K562 (cell line): ENCODE data around the gene CH25H. TPM values are rescaled to one million over a fixed set of nuclear protein-coding genes. Genes with fewer than 3 reads are reported as not detected.

Source experiments
- ATAC-seq: fragments of 200-7000 bp; cut with Tn5 transposase; 3 replicates; pipeline ENCODE4 v1.9.1; 2020; ENCODE audit warnings: moderate library complexity
- BruUV-seq: library from RNA; stranded (reverse); fragments of 400-500 nt; replicated peaks from 2 replicates; lab custom pipeline; 2021; lab: Mats Ljungman, UMichigan
- CTCF ChIA-PET: fragments of 300-600 bp; formaldehyde crosslinking; extraction: SDS; loops from one replicate; lab custom pipeline; 2021; ENCODE audit warnings: low intra/inter-chr PET ratio; lab: Yijun Ruan, JAX
- POLR2A ChIA-PET: fragments of 300-600, 350-650 bp; sonication (Branson Sonifier 250); formaldehyde crosslinking; extraction: SDS; loops from one replicate; lab custom pipeline; 2021; ENCODE audit warnings: antibody characterized with exemption, inconsistent platforms; lab: Yijun Ruan, JAX
- DNase-seq, 4 experiments: peaks; one replicate each; pipeline versions ENCODE4 v3.0.0 to v3.0.0-alpha.2; 2011 to 2018; ENCODE audit warnings: low spot score in 3 of 4, mixed read lengths in 3 of 4; ENCODE audit errors: extremely low read depth in 1 of 4
- FAIRE-seq: peaks from 2 replicates; lab custom pipeline; 2011; peaks lifted over from hg19 to GRCh38; lab: Jason Lieb, UNC
- H2AFZ ChIP-seq: 2 replicates; pipeline ENCODE4 v1.6.0; 2011; ENCODE audit warnings: low read depth, low read length, control low read depth, inconsistent platforms
- H3K27ac ChIP-seq: fragments of 200-600 bp; 3 replicates; pipeline ENCODE4 v1.8.0; 2011; ENCODE audit warnings: low read depth, mild to moderate bottlenecking, control low read depth, inconsistent platforms, low read length, moderate library complexity, mixed read lengths; ENCODE audit errors: extremely low read depth
- H3K27me3 ChIP-seq, 2 experiments: fragments of 300-600 bp in 1 of 2; 2 replicates in 1 of 2; 3 replicates in 1 of 2; pipeline versions ENCODE4 v1.6.0 to v1.8.0; 2011; ENCODE audit warnings: inconsistent platforms in 2 of 2, low read length in 2 of 2, mild to moderate bottlenecking in 1 of 2, mixed read lengths in 1 of 2, moderate library complexity in 1 of 2; ENCODE audit not compliant: control insufficient read depth in 2 of 2, insufficient read depth in 2 of 2
- H3K36me3 ChIP-seq: fragments of 300-600 bp; 3 replicates; pipeline ENCODE4 v1.8.0; 2011; ENCODE audit warnings: mild to moderate bottlenecking, low read length, inconsistent platforms; ENCODE audit not compliant: control insufficient read depth, insufficient read depth
- H3K4me1 ChIP-seq, 2 experiments: fragments of 200-600 bp in 1 of 2; replicated peaks in 1 of 2; 2 replicates in 1 of 2; 3 replicates in 1 of 2; pipeline versions ENCODE4 v1.5.1 to v1.8.0; 2011; ENCODE audit warnings: inconsistent platforms in 2 of 2, low read length in 2 of 2, mild to moderate bottlenecking in 1 of 2, mixed read lengths in 1 of 2, moderate library complexity in 1 of 2; ENCODE audit not compliant: control insufficient read depth in 2 of 2, insufficient read depth in 2 of 2
- H3K4me2 ChIP-seq: 2 replicates; pipeline ENCODE4 v1.6.1; 2011; ENCODE audit warnings: low read length, control low read depth, inconsistent platforms, mixed read lengths; ENCODE audit not compliant: insufficient read depth
- H3K4me3 ChIP-seq: fragments of 200-600 bp; sonication (generic), shearing (Covaris generic); 2 replicates; pipeline ENCODE4 v1.5.1; 2016; ENCODE audit warnings: control low read depth, inconsistent platforms
- H3K79me2 ChIP-seq: fragments of 200-600 bp; 3 replicates; pipeline ENCODE4 v1.8.0; 2011; ENCODE audit warnings: low read length, inconsistent platforms; ENCODE audit not compliant: control insufficient read depth, insufficient read depth
- H3K9ac ChIP-seq, 2 experiments: 2 replicates each; pipeline versions ENCODE4 v1.6.0 to v1.6.1; 2011; ENCODE audit warnings: low read depth in 2 of 2, low read length in 2 of 2, control low read depth in 1 of 2, inconsistent platforms in 1 of 2, mild to moderate bottlenecking in 1 of 2, mixed read lengths in 1 of 2; ENCODE audit not compliant: insufficient read depth in 1 of 2
- H3K9me1 ChIP-seq: one replicate; pipeline ENCODE4 v1.6.0; 2011; ENCODE audit warnings: inconsistent platforms, mild to moderate bottlenecking, low read length, moderate library complexity; ENCODE audit not compliant: control insufficient read depth, insufficient read depth
- H3K9me3 ChIP-seq: replicated peaks from 2 replicates; pipeline ENCODE4 v1.5.1; 2011; ENCODE audit warnings: low read depth, low read length, inconsistent platforms; ENCODE audit not compliant: control insufficient read depth, insufficient read depth
- H4K20me1 ChIP-seq: replicated peaks from 2 replicates; pipeline ENCODE4 v1.6.1; 2011; ENCODE audit warnings: low read length, inconsistent platforms, mixed read lengths; ENCODE audit not compliant: control insufficient read depth, insufficient read depth
- CBX5 ChIP-seq: IDR thresholded peaks from 2 replicates; pipeline ENCODE4 v1.6.1; 2014; ENCODE audit warnings: low read depth, borderline replicate concordance
- EZH2 ChIP-seq: IDR thresholded peaks from 2 replicates; pipeline ENCODE4 v1.6.1; 2012; ENCODE audit warnings: low read depth, mild to moderate bottlenecking, inconsistent platforms, low read length, borderline replicate concordance
- HBP1 ChIP-seq: fragments of 450-650 bp; formaldehyde crosslinking; IDR thresholded peaks from 2 replicates; pipeline ENCODE4 v1.4.0; 2022; ENCODE audit warnings: missing genetic modification characterization
- MECOM ChIP-seq: fragments of 250-450 bp; sonication (Bioruptor Pico); IDR thresholded peaks from 2 replicates; pipeline ENCODE4 v1.8.0; 2022; ENCODE audit warnings: inconsistent platforms
- NFRKB ChIP-seq: fragments of 450-650 bp; IDR thresholded peaks from 2 replicates; pipeline ENCODE4 v1.6.1; 2016; ENCODE audit warnings: low read depth
- NR1H2 ChIP-seq: sonication (generic); formaldehyde crosslinking; IDR thresholded peaks from 2 replicates; pipeline ENCODE4 v1.4.0; 2020; ENCODE audit warnings: mild to moderate bottlenecking, missing genetic modification reagents
- PKNOX1 ChIP-seq: fragments of 450-650 bp; IDR thresholded peaks from 2 replicates; pipeline ENCODE4 v1.6.1; 2016
- SETDB1 ChIP-seq: IDR thresholded peaks from one replicate; pipeline ENCODE4 v1.6.1; 2012; ENCODE audit warnings: low read length, control low read depth, inconsistent platforms
- SMARCE1 ChIP-seq: fragments of 450-650 bp; IDR thresholded peaks from 2 replicates; pipeline ENCODE4 v1.7.1; 2016; ENCODE audit warnings: mild to moderate bottlenecking
- SREBF1 ChIP-seq: fragments of 150-350 bp; IDR thresholded peaks from 2 replicates; pipeline ENCODE4 v1.6.1; 2014; ENCODE audit warnings: antibody characterized with exemption, low read depth, low read length, borderline replicate concordance
- TEAD1 ChIP-seq, 2 experiments: fragments of 450-650 bp in 1 of 2; sonication (generic) in 1 of 2; formaldehyde crosslinking; IDR thresholded peaks; 2 replicates each; pipeline versions ENCODE4 v1.4.0 to v1.8.0; 2020 to 2022; ENCODE audit warnings: mild to moderate bottlenecking in 2 of 2, missing genetic modification reagents in 1 of 2
- ZBTB2 ChIP-seq: fragments of 450-650 bp; IDR thresholded peaks from 2 replicates; pipeline ENCODE4 v1.6.1; 2016; ENCODE audit warnings: antibody characterized with exemption
- ZBTB43 ChIP-seq: sonication (generic); formaldehyde crosslinking; IDR thresholded peaks from 2 replicates; pipeline ENCODE4 v1.8.0; 2023; ENCODE audit warnings: mild to moderate bottlenecking, missing genetic modification reagents
- ZNF79 ChIP-seq: fragments of 250-450 bp; sonication (Bioruptor Pico); IDR thresholded peaks from 2 replicates; pipeline ENCODE4 v1.4.0; 2020; ENCODE audit warnings: low read depth, mild to moderate bottlenecking, moderate library complexity
- WGBS: fragments of 100-300 bp; shearing (Covaris generic); methylation state at CpG from one replicate; pipeline ENCODE4 v1.1.6; 2016; ENCODE audit warnings: low coverage, mixed read lengths; ENCODE audit not compliant: insufficient coverage; ENCODE audit errors: missing lambda C conversion rate; 5-methylcytosine and 5-hydroxymethylcytosine counted together
- in situ Hi-C: fragments of 300-500 bp; cut with MboI; formaldehyde crosslinking; loops from 4 replicates; pipeline ENCODE4 v1.15.0; 2018; ENCODE audit warnings: inconsistent platforms, mixed read lengths
- intact Hi-C: fragments of 100-400 bp; cut with micrococcal nuclease; formaldehyde crosslinking; loops from 2 replicates; pipeline ENCODE4 v1.14.2; 2022
- polyA plus RNA-seq, 8 experiments: library from polyadenylated mRNA; depleted of rRNA in 4 of 8; stranded (reverse) in 5 of 8; unstranded in 3 of 8; fragments of >200 nt; fragmentation: Nextera tagmentation in 2 of 8; fragmentation: Illumina TruSeq in 1 of 8; extraction: Ambion mirVana in 2 of 8; extraction: Trizol in 1 of 8; gene quantifications; 2 replicates each; pipeline versions ENCODE4 v1.2.1 to v1.2.3, GENCODE V29; 2011 to 2014; ENCODE audit warnings: inconsistent platforms in 1 of 8, missing spikeins in 1 of 8
- total RNA-seq, 7 experiments: library from RNA; depleted of rRNA in 6 of 7; stranded (reverse); fragments of >200 nt in 6 of 7; fragmentation: Illumina TruSeq in 2 of 7; extraction: Trizol in 2 of 7; gene quantifications; 2 replicates each; pipeline versions ENCODE4 v1.2.1 to v1.2.3, GENCODE V29; 2011 to 2021; ENCODE audit warnings: low replicate concordance in 1 of 7

The CH25H gene
- total and polyA plus RNA-seq, 9 of the 15 experiments (the other 6 are each of a cell fraction or from before 2014, with no cell fraction given), result not detected

GRCh38 chr10:89240519-89240918, 33.4 kb upstream of the CH25H start:
- Histone ChIP-seq H3K4me2 (no peak overlapping the region), H4K20me1 (no peaks in the 10 kb centered on the region), H3K4me3 (no peak overlapping the region), H3K27me3 (no peaks in the 10 kb centered on the region)
- in situ Hi-C loops, result no loop called here
- 0% methylated on average over 3 of the region's 3 CpGs for WGBS
- TF ChIP-seq MECOM (CRISPR knock-in tag), result no peak
- no peak for TF ChIP-seq SREBF1
- TF ChIP-seq SETDB1, result no peak
- no peak for TF ChIP-seq NFRKB
- no peak for TF ChIP-seq ZNF79 (CRISPR knock-in tag)
- TF ChIP-seq ZBTB43 (CRISPR knock-in tag), result no peak
- TF ChIP-seq CBX5, result no peak
- TF ChIP-seq NR1H2 (CRISPR knock-in tag), result no peak
- TF ChIP-seq SMARCE1, result no peak
- no peak for TF ChIP-seq HBP1
- TF ChIP-seq PKNOX1, result no peak
- no peak for TF ChIP-seq TEAD1 (CRISPR knock-in tag; IDR thresholded peaks at IDR 0.05)
- no peak for TF ChIP-seq ZBTB2
- no peak for TF ChIP-seq EZH2
- TF ChIP-seq, all 486 proteins: peak for 0
- H2AFZ ChIP-seq, result no peak overlapping the region
- ATAC-seq, result no peak
- H3K9me3 ChIP-seq, result no peaks in the 10 kb centered on the region
- ChIA-PET POLR2A (no interaction called here), CTCF (no interaction called here)
- no peak overlapping the region for H3K9ac ChIP-seq
- H3K36me3 ChIP-seq, result no peaks in the 10 kb centered on the region
- no peaks in the 10 kb centered on the region; a peak in 1 of 5 replicates for H3K4me1 ChIP-seq
- FAIRE-seq, result no peak
- no peak for DNase-seq
- BruUV-seq, result no TSS peak
- no peaks in the 10 kb centered on the region for H3K79me2 ChIP-seq
- intact Hi-C loops, result no loop called here
- H3K27ac ChIP-seq, result no peak overlapping the region
- H3K9me1 ChIP-seq, result no peaks in the 10 kb centered on the region
